IPS-20b (cell line): ENCODE results near the gene KIF11.
A peak's percentile ranks its signal among the peaks of the same experiment; 100 is the strongest.
"Not testable (repeated sequence)": the region's sequence is repeated elsewhere in the genome, so short reads cannot be mapped to it uniquely, and the experiment has no call there.

Experiments
- H3K27ac ChIP-seq: one replicate; pipeline ENCODE4 v1.5.1; 2013; ENCODE audit warnings: low read length
- H3K27me3 ChIP-seq: 2 replicates; pipeline ENCODE4 v1.6.1; 2013; ENCODE audit warnings: mild to moderate bottlenecking, low read length, inconsistent platforms; ENCODE audit not compliant: insufficient read depth
- H3K36me3 ChIP-seq: 2 replicates; pipeline ENCODE4 v1.6.1; 2013; ENCODE audit warnings: low read depth, mild to moderate bottlenecking, inconsistent platforms, low read length, moderate library complexity; ENCODE audit not compliant: insufficient read depth
- H3K4me1 ChIP-seq: 2 replicates; pipeline ENCODE4 v1.6.1; 2013; ENCODE audit warnings: mild to moderate bottlenecking, control low read depth, inconsistent platforms, low read length, moderate library complexity; ENCODE audit not compliant: insufficient read depth
- H3K4me3 ChIP-seq: 2 replicates; pipeline ENCODE4 v1.5.1; 2013; ENCODE audit warnings: mild to moderate bottlenecking, low read length, inconsistent platforms
- H3K9ac ChIP-seq: 2 replicates; pipeline ENCODE4 v1.6.1; 2013; ENCODE audit warnings: low read depth, mild to moderate bottlenecking, inconsistent platforms, low read length, moderate library complexity
- H3K9me3 ChIP-seq: 2 replicates; pipeline ENCODE4 v1.6.1; 2013; ENCODE audit warnings: mild to moderate bottlenecking, low read depth, low read length, inconsistent platforms; ENCODE audit not compliant: insufficient read depth

Gene KIF11

DNA sequence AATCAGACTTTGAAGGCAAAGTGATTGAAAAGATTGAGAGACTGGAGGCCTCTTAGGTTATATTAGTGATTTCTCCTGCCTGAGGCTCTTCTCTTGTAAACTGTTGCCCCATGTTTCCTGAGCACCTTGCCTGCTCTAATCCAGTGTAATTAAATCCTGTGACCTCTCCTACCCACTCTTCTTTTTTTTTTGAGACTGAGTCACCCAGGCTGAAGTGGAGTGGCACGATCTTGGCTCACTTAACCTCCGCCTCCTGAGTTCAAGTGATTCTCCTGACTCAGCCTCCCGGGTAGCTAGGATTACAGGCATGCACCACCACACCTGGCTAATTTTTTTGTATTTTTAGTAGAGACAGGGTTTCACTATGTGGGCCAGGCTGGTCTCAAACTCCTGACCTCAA, 57.9 kb downstream of the KIF11 start:
- not testable (repeated sequence) for H3K27me3 ChIP-seq, H3K9ac ChIP-seq

DNA sequence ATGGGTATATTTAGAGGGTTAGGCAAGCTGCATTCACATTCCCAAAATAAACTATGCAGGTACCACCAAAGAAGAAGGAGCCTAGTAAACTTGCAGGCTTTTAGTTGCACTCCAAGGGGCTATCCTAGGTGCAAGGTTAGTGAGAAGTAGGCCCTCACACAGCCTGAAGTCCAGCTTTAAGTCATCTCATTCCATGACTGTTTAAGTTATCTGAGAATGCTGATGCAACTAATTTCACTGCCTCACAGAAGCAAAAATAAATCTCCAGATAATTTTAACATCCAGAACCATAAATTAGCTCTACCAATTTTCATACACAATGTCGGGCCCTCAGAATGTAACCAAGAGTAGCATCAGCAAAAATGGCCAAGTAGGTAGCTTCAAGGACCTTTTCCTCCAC, 62.5 kb downstream of the KIF11 start:
- H3K27me3 ChIP-seq: no peaks in the 10 kb centered on the region
- H3K4me1 ChIP-seq: no peaks in the 10 kb centered on the region
- H3K4me3 ChIP-seq: no peak overlapping the region
- H3K27ac ChIP-seq: no peak overlapping the region
- peaks cover 53% of the 10 kb centered on the region for H3K36me3 ChIP-seq
- no peaks in the 10 kb centered on the region for H3K9me3 ChIP-seq
- H3K9ac ChIP-seq: no peak overlapping the region

More for the DNA sequence above, 57.9 kb downstream of the KIF11 start:
- H3K27ac ChIP-seq, H3K4me1 ChIP-seq, H3K9me3 ChIP-seq, H3K4me3 ChIP-seq: not testable (repeated sequence)
- peaks cover 96% of the 10 kb centered on the region for H3K36me3 ChIP-seq

DNA sequence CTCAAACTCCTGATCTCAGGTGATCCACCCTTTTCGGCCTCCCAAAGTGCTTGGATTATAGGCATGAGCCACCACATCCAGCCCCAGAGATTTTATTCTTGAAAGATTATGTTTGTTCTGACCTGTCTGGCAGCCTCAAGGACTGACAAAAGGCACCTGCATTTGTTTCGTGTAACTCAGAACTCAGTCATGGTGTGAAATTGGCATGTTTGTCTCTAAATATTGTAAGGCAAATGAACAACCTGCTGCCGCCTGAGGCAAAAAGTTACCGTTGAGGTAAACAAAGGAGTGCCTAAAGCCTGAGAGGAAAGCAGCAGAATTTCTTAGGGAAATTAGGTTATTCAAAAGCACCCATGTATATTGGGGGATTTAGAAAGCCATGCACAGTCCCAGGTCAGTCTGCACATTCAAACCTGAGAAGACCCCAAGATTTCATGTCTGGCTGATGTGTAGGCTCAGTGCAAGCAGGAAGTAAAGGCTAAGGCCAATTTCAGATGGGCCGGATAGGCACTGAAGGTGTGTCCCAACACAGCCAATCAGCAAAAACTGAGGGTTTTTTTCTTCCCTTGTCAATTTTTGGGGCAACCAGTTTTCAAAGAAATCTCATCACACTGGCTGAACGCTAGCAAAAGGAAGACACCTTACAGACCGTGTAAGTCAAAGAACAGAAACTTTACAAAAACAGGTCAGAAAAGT, 63.5 kb downstream of the KIF11 start:
- Histone ChIP-seq H3K9me3 (no peaks in the 10 kb centered on the region), H3K27me3 (no peaks in the 10 kb centered on the region), H3K36me3 (peaks cover 45% of the 10 kb centered on the region), H3K9ac (no peak overlapping the region), H3K4me3 (no peak overlapping the region), H3K4me1 (no peaks in the 10 kb centered on the region), H3K27ac (no peak overlapping the region)

DNA sequence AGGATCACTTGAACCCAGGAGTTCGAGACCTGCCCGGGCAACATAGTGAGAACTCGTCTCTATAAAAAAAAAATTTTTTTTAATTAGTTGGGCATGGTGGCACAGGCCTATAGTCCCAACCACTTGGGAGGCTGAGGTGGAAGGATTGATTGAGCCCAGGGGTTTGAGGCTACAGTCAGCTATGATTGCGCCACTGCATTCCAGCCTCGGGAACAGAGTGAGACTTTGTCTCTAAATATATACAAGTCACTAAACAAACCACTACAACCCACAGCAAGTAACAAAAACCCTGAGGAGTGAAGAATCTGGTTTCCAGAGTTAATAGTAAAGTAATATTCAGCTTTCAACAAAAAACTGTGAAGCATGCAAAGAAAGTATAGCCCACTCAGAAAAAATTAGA, 64.1 kb downstream of the KIF11 start:
- Histone ChIP-seq H3K4me1 (no peaks in the 10 kb centered on the region), H3K27me3 (no peaks in the 10 kb centered on the region), H3K9me3 (no peaks in the 10 kb centered on the region), H3K4me3 (no peak overlapping the region), H3K9ac (no peak overlapping the region), H3K36me3 (peaks cover 39% of the 10 kb centered on the region), H3K27ac (no peak overlapping the region)

- Histone ChIP-seq H3K27ac (no peak overlapping the region), H3K4me3 (no peak overlapping the region), H3K9ac (no peak overlapping the region), H3K9me3 (peaks cover 10% of the 10 kb centered on the region; the same call in 1 of the 2 replicates), H3K36me3 (no peaks in the 10 kb centered on the region), H3K27me3 (no peaks in the 10 kb centered on the region), H3K4me1 (no peaks in the 10 kb centered on the region)
Observed at GRCh38 chr10:92662848-92663247, 69.9 kb downstream of the KIF11 start.

DNA sequence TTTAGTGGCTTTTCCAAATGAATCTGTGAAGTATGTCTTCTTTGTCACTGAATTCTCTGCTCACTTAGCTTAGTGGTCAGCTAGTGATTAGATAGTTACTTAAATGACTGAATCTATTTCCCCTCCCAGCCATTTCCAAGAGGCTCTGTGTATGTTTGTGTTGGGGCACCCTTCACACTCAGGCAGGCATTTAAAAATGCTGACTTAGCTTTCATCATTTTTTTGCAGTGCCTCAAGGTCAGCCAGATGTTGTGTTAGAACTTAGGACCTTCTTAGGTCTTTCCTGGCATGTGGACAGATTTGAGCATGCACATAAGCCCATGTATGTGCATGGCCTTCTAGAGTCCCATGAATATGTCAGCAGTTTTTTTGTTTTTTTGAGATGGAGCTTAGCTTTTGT, 71.4 kb downstream of the KIF11 start:
- Histone ChIP-seq H3K9me3 (peaks cover 10% of the 10 kb centered on the region; the same call in 1 of the 2 replicates), H3K4me3 (no peak overlapping the region), H3K4me1 (no peaks in the 10 kb centered on the region), H3K36me3 (no peaks in the 10 kb centered on the region), H3K27ac (no peak overlapping the region), H3K9ac (no peak overlapping the region), H3K27me3 (no peaks in the 10 kb centered on the region)

- H3K4me1 ChIP-seq: no peaks in the 10 kb centered on the region
- no peak overlapping the region for H3K27ac ChIP-seq
- H3K36me3 ChIP-seq: no peaks in the 10 kb centered on the region
- no peaks in the 10 kb centered on the region for H3K27me3 ChIP-seq
- H3K9ac ChIP-seq: no peak overlapping the region
- H3K4me3 ChIP-seq: no peak overlapping the region
- H3K9me3 ChIP-seq: peaks cover 10% of the 10 kb centered on the region; the same call in 1 of the 2 replicates
Observed at GRCh38 chr10:92667078-92667477, 74.1 kb downstream of the KIF11 start.

DNA sequence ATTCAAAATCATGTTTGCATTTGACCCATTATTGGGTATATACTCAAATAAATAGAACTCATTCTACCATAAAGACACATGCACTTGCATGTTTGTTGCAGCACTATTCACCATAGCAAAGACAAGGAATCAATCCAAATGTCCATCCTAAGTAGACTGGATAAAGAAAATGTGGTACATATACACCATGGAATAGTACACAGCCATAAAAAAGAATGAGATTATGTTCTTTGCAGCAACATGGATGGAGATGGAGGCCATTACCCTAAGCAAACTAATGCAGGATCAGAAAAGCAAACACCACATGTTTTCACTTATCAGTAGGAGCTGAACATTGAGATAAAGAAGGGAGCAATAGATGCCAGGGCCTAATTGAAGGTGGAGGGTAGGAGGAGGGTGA, 84.8 kb downstream of the KIF11 start:
- Histone ChIP-seq H3K27ac (no peak overlapping the region), H3K4me1 (no peaks in the 10 kb centered on the region), H3K9ac (no peak overlapping the region), H3K36me3 (no peaks in the 10 kb centered on the region), H3K4me3 (no peak overlapping the region), H3K9me3 (peaks cover 15% of the 10 kb centered on the region), H3K27me3 (no peaks in the 10 kb centered on the region)

DNA sequence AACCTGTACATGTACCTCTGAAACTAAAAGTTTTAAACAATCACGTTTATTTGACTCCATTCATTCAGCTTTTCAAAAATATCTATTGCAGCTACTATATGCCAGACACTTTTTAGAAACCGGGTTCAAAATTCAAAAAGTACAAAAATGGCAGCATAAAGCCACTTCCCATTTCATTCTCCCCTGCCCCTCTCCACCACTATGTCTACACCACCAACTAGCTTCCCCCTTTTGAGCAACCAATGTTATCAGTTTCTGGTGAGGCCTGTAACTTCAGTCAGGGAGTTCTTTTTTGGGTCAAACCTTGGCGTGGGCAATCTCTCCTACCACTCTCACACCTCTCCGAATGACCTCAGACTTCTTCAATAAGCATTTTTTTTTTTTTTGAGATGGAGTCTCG, 85.3 kb downstream of the KIF11 start:
- Histone ChIP-seq H3K4me1 (no peaks in the 10 kb centered on the region), H3K4me3 (no peak overlapping the region), H3K36me3 (no peaks in the 10 kb centered on the region), H3K27me3 (no peaks in the 10 kb centered on the region), H3K9ac (no peak overlapping the region), H3K9me3 (peaks cover 15% of the 10 kb centered on the region), H3K27ac (no peak overlapping the region)

DNA sequence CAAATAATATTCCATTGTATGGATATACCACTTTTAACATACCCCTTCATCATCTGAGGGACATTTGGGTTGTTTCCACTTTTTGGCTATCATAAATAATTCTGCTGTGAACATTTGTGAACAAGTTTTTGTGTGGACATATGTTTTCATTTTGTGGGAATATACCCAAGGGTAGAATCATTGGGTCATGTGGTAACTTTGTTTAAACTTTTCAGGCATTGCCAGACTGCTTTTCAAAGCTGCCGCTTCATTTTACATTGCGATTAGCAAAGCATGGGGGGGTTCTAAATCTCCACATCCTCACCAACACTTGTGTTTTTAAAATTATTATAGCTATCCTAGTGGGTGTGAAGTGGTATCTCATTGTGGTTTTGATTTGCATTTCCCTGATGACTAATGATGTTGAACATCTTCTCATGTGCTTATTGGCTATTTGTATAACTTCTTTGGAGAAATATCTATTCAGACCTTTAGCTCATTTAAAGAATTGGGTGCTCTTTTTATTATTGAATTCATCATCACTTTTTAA, 88.4 kb downstream of the KIF11 start:
- H3K27ac ChIP-seq: no peak overlapping the region
- H3K4me1 ChIP-seq: no peaks in the 10 kb centered on the region

GRCh38 chr10:92688573-92688926, 95.6 kb downstream of the KIF11 start:
- H3K9ac ChIP-seq: no peak overlapping the region
- H3K4me1 ChIP-seq: peaks cover 16% of the 10 kb centered on the region; the same call in 1 of the 2 replicates
- peaks cover 81% of the 10 kb centered on the region for H3K27me3 ChIP-seq
- H3K4me3 ChIP-seq: peak overlapping the region; percentile 57; the same call in 1 of the 2 replicates
- H3K27ac ChIP-seq: no peak overlapping the region
- H3K36me3 ChIP-seq: no peaks in the 10 kb centered on the region
- no peaks in the 10 kb centered on the region for H3K9me3 ChIP-seq

More for the DNA sequence above, 88.4 kb downstream of the KIF11 start:
- Histone ChIP-seq H3K36me3 (no peaks in the 10 kb centered on the region), H3K4me3 (no peak overlapping the region), H3K9ac (no peak overlapping the region), H3K9me3 (peaks cover 9% of the 10 kb centered on the region; the same call in 1 of the 2 replicates), H3K27me3 (peaks cover 10% of the 10 kb centered on the region)

DNA sequence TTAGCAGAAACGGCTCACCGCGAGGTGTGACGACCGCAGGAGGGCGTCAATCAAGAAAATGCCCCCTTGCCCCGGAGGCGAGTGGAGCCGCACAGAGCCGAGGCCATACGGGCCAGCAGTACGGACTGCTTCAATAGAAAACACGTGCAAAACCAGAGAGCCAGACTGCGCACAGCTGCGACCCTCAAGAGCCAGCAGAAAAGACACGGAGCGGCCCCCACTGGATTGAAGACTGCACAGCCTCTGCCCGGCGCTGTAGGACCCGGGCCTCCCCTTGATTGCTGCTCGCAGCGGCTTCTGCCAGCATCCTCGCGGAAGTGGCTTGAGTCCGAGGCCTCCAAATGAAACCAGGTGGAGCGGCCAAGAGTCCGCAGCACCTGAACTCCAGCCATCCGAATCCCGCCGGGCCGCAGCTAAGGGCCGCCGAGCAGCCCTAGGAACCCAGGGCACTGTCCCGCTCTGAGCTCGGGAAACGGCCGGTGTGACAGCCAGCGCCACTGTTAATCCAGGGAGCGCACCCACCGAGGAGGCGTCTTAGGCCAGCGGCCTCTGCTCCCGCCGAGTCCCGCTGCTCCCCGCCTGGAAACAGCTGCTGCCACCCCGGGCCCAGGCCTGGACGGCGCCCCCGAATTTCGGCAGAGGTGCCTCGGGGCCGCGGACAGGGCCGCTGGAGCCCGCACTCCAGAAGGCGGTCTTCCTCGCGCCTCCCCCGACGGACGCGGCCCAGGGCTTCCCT, 96.2 kb downstream of the KIF11 start:
- Histone ChIP-seq H3K4me1 (peaks cover 16% of the 10 kb centered on the region; the same call in 1 of the 2 replicates), H3K4me3 (peak overlapping the region; percentile 57; the same call in 1 of the 2 replicates), H3K9me3 (no peaks in the 10 kb centered on the region), H3K27me3 (peaks cover 86% of the 10 kb centered on the region), H3K9ac (no peak overlapping the region), H3K27ac (no peak overlapping the region), H3K36me3 (no peaks in the 10 kb centered on the region)
